GOT3 (cell line): ENCODE data around the gene LHX2.

Experiments
- DNase-seq: peaks from one replicate; lab custom pipeline; 2025; ENCODE audit warnings: mixed read lengths; lab: John Stamatoyannopoulos, UW

LHX2 gene

GRCh38 chr9:124032247-124032646 is 20.7 kb downstream of the LHX2 start:
- no peak for DNase-seq

GRCh38 chr9:124033348-124033747 is 21.8 kb downstream of the LHX2 start:
- no peak for DNase-seq

GRCh38 chr9:124033967-124034366 is 22.4 kb downstream of the LHX2 start:
- no peak for DNase-seq

DNA sequence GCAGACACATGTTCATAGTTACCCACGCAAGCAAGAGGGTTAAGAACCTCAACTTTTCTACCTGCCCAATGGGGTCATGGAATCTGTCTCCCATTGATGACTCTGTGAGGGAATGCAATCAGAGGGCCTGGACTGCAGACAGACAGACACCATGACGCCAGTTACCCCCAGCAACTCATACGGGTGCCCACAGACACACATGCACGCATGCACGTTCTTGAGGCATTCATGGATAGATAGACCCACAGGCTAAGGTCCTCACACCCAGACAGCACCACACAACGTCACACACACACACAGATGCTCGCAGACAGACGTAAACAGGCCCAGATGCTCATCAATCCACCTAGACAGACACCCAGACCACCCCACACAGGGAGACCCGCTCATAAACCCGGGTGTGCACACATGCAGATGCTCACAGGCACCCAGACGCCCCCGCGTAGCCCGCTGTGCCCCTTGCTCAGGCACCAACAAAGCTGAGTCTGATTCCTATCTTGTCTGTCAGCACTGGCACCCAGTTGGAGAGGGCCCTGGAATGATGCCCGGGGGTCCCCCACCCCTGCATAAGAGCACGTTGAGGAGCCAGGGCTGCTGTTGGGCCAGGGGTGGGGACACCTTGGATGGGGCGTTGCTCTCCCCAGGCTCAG is 23.6 kb downstream of the LHX2 start:
- DNase-seq = no peak

DNA sequence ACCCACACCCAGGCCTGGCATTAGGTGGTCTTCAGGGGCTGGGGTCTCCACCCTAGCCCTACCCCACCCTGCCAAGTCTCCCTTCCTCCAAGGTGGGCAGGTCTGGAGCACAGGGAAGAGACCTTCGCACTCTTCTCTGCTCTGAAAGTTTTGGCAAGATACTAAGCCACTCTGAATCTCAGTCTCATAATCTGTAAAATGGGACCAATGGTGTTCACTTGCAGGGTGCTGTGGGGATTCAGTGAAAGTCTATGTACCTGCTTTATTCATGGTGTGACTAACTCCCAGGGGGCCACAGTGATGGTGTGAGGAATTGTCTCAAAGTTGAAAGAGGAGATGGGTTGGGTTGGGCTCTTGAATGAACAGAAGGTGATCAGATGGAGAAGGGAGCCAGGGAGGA is 25.0 kb downstream of the LHX2 start:
- no peak for DNase-seq

- no peak for DNase-seq
These were observed 26.2 kb downstream of the LHX2 start for GRCh38 chr9:124037790-124038189.

DNA sequence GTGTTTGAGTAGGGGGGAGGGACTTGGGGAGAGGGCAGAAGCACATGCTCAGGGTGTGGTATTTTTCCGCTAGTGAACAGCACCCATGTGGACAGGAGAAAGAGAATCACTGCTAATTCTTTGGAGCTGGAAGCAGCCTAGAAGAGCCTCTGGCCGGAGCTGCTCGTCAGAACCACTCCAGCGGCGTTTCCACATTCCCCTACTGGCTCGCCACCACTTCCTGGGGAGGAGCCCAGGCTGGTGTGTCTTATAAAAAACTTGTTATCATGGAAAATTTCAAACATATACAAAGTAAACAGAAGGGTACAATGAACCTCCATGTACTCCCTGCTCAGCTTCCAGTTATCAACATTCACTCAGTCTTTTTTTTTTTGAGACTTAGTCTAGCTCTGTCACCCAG is 26.7 kb downstream of the LHX2 start:
- DNase-seq = no peak

DNA sequence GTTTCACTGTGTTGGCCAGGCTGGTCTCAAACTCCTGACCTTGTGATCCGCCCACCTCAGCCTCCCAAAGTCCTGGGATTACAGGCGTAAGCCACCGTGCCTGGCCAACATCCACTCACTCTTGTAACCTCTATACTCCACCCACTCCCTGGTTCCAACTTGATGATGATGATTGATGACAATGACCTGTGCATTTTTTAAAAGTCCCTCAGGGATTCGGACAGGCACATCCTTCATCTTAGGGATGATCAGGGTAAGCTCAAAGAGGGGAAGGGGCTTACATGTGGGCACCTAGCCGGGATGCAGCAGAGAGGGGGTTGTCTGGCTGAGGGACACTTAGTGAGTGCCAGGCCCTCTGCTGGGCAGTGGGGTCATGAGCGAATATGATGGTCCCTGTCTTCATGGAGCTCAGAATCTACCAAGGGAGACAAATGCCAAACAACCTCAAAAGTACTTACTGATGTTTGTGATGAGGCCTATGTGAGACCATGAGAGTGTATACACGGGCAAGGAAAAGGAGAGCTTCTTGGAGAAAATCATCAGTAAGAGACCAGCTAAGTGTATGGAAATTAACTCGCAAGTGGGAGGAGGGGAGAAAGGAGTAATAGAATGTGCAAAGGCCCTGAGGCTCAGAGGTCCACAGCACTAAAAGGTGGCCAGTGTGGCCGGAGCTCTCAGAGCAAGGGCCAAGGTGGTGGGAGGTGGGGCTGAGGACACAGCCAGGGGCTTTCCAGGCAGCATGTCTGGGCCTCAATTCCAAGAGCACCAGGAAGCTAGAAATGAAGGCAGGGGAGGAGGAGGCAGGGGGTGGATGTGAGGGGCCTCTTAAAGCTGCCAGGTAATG is 27.4 kb downstream of the LHX2 start:
- no peak for DNase-seq

DNA sequence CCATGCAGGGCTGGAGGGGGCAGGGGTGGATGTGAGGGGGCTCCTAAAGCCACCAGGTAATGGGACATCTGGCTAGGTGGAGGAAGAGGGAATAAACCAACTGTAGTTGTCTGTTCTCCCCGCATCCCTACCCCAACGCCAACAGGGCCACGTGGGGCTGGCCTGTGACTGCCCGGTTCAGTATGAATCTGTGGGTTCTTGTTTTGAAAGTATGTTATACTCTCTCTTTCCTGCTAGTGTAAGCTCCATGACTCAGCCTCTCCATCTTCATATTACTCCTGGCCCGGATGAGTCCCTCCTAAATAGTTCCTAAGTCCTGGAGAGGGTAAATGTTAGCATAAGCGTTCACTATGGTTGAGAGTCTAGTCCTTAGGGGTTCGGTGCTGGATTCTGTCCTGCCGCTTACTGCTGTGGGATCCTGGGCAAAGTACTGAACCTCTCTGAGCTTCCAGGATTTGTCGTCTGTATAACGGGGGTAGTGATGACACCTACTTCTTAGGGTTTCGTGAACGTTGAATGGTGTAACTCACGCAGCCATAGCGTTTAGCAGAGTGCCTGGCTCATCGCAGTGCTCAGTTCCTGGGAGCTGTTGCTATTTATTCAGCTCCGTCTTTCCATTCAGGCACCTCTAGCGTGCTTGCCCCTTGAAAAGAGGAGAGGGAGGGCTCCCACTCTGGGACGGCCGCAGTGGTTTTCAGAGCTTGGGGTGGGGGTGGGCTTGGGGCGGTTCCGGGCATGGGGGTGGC is 28.8 kb downstream of the LHX2 start:
- DNase-seq = no peak

GRCh38 chr9:124040935-124041816 is 29.6 kb downstream of the LHX2 start:
- no peak for DNase-seq

DNA sequence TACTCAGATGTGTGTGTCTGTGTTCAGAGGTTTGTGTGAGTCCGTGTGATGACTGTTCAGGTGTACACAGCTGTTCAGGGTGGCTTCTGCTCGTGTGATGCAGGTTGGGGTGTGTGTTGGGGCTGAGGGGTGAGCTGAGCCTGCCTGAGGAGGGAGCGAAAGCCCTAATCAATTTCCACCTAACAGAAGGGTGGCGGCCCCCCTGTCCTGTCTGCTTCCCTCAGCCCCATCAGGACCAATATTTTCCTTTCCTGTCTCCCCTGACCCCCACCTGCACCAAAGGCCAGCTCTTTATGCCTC is 30.2 kb downstream of the LHX2 start:
- DNase-seq = no peak

DNA sequence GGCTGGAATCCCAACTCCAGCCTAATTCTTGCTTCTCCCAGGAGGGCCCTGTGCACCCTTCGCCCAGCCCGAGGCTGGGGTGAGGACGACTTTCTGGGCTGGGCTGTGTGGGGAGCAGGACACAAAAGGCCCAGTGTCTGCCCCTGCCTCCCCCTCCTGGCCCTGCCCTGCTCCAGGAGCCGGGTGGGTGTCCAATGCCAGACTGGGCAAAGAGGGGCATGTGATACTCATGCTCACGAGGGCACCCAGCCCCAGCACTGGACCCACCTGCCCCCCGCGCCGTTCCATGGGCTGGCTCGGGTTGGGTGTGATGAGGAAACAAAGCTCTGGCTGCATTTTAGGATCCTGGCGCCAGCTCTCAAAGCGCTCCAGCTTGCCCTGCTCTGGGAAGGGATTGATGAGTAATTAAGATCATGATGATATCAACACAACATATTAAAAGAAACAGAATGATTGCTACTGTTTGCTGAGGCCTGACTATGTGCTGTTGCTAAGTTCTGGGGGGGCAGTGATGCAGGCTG is 30.7 kb downstream of the LHX2 start:
- no peak for DNase-seq

DNA sequence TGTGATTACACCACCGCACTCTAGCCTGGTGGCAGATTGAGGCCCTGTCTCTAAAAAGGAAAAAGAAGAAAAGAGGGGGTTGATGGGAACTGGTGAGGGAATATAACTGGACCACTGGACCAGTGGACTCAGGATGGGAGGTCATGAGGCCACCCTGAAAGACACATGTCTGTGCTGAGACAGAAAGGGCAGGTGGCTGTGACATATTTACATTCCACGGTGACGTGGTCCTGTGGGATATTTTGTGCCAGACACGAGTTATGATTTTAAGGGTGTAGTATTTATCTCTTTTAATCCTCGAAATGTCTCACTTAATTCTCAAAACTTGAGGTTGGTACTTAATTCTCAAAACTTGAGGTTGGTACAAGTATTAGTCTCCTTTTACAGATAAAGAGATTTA is 32.9 kb downstream of the LHX2 start:
- no peak for DNase-seq

GRCh38 chr9:124045076-124045829 is 33.7 kb downstream of the LHX2 start:
- no peak for DNase-seq

DNA sequence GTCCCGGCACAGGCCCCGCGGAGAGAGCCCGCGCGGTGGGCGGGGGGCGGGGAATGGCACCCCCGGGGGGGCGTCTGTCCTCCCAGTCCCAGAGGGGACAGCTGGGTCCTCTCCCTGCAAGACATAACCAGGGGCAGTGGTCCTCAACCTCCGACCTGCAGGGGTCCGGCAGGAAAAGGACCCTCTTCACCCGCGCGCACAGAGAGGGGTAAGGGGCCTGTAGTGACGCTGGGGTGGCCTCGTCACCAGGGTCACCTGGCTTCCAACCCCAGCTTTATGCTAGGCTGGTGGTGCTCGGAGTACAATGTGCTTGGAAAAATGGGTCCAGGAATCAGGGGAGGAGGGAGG is 34.2 kb downstream of the LHX2 start:
- no peak for DNase-seq

- DNase-seq = no peak
These were observed 34.6 kb downstream of the LHX2 start for GRCh38 chr9:124046189-124046588.

DNA sequence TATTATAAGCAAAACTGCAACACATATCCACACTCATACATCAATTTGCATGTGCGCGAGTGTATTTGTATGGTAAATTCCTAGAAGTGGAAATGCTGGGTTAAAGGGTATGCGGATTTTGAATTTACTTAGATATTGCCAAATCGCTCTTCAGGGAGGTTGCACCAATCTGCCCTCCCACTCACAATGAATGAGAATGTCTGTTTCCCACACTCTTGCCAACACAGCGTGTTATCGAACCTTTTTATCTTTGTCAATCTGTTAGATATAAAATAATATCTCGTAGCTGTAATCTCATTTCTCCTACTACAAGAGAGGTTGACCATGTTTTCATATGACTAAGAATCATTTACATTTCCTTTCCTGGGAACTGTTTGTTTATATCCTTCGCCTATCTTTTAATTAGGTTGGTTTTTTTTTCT is 35.7 kb downstream of the LHX2 start:
- DNase-seq = no peak

DNA sequence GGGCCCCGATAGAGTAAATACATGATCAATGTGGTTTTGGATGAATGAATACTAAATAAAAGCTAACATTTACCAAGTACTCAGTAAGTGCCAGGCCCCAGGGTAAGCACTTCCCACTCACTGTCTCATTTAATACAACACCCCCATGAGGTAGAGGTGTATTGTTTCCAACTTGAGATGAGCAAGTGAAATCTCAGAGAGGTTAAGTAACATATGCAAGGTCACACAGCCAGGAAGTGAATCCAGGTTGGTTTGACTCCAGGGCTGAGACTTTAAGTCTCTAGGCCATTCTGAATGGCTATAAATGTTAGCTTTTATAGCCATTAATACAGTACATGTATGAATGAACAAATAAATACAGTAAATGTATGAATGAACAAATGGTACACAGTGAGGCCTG is 39.4 kb downstream of the LHX2 start:
- DNase-seq = no peak

GRCh38 chr9:124052401-124052800 is 40.8 kb downstream of the LHX2 start:
- DNase-seq = no peak

GRCh38 chr9:124054582-124055227 is 43.1 kb downstream of the LHX2 start:
- peak; percentile 10 for DNase-seq
